ENCODE data around the gene ADAM17.

- TF ChIP-seq, protein P1, sequence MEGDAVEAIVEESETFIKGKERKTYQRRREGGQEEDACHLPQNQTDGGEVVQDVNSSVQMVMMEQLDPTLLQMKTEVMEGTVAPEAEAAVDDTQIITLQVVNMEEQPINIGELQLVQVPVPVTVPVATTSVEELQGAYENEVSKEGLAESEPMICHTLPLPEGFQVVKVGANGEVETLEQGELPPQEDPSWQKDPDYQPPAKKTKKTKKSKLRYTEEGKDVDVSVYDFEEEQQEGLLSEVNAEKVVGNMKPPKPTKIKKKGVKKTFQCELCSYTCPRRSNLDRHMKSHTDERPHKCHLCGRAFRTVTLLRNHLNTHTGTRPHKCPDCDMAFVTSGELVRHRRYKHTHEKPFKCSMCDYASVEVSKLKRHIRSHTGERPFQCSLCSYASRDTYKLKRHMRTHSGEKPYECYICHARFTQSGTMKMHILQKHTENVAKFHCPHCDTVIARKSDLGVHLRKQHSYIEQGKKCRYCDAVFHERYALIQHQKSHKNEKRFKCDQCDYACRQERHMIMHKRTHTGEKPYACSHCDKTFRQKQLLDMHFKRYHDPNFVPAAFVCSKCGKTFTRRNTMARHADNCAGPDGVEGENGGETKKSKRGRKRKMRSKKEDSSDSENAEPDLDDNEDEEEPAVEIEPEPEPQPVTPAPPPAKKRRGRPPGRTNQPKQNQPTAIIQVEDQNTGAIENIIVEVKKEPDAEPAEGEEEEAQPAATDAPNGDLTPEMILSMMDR (IDR thresholded peaks at IDR 0.05) = no peak
- TF ChIP-seq POLR2A (IDR thresholded peaks at IDR 0.05) (no peak), EP300 (IDR thresholded peaks at IDR 0.05) (no peak)
These were observed 3.3 kb upstream of the ADAM17 start for GRCh38 chr2:9558948-9559381.
